AG04449 (cell line): ENCODE results near the gene GRAMD2B.
A peak's percentile ranks its signal among the peaks of the same experiment; 100 is the strongest.
"Not testable (repeated sequence)": the region's sequence is repeated elsewhere in the genome, so short reads cannot be mapped to it uniquely, and the experiment has no call there.

Source experiments
- CTCF ChIA-PET: fragments of 350-600 bp; formaldehyde crosslinking; extraction: SDS; loops from one replicate; lab custom pipeline; 2021; ENCODE audit warnings: antibody characterized with exemption; lab: Yijun Ruan, JAX
- POLR2A ChIA-PET: fragments of 400-600, 350-600 bp; formaldehyde crosslinking; extraction: SDS; loops from one replicate; lab custom pipeline; 2020; ENCODE audit warnings: antibody characterized with exemption, inconsistent platforms; lab: Yijun Ruan, JAX
- DNase-seq: peaks from one replicate; pipeline ENCODE4 v3.0.0-alpha.2; 2010; ENCODE audit warnings: low read depth, low spot score
- H3K4me3 ChIP-seq: 2 replicates; pipeline ENCODE4 v1.5.1; 2011; ENCODE audit warnings: low read depth, mild to moderate bottlenecking, control low read depth, low read length
- TF ChIP-seq, protein P1 (sequence below): IDR thresholded peaks from one replicate; pipeline ENCODE4 v1.5.1; 2011; ENCODE audit warnings: mild to moderate bottlenecking, moderate library complexity, low read length, control low read depth, inconsistent platforms; ENCODE audit not compliant: insufficient read depth; ENCODE audit errors: missing control alignments

Gene GRAMD2B

DNA sequence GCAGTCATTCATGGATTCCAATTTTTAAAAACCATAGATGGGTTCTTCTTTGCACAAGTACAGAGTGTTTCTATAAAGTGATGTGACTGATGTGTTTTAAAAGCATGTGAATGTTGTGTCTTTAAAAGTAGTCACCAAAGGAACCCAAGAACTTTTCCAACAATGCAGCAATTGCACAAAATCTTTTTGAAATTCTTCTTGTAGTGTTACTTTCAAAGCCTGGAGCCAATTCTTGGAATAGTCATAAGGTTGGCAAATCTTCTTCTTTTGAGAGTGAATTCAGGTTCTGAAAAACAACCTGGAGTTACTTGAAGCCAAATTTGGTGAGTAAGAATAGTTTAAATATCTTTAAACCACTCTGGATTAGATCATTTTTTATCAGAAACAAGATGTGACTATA is 10.5 kb downstream of the GRAMD2B start:
- CTCF ChIA-PET, result interaction anchor here (1.0 to 1.8 kb wide), 4 partner anchors 11 to 80 kb away, joined by 3 to 6 read pairs (median 4); no protein-coding TSS in a partner anchor
- TF ChIP-seq, protein P1, sequence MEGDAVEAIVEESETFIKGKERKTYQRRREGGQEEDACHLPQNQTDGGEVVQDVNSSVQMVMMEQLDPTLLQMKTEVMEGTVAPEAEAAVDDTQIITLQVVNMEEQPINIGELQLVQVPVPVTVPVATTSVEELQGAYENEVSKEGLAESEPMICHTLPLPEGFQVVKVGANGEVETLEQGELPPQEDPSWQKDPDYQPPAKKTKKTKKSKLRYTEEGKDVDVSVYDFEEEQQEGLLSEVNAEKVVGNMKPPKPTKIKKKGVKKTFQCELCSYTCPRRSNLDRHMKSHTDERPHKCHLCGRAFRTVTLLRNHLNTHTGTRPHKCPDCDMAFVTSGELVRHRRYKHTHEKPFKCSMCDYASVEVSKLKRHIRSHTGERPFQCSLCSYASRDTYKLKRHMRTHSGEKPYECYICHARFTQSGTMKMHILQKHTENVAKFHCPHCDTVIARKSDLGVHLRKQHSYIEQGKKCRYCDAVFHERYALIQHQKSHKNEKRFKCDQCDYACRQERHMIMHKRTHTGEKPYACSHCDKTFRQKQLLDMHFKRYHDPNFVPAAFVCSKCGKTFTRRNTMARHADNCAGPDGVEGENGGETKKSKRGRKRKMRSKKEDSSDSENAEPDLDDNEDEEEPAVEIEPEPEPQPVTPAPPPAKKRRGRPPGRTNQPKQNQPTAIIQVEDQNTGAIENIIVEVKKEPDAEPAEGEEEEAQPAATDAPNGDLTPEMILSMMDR, result no peak
- no peak overlapping the region for H3K4me3 ChIP-seq
- peak; percentile 49 for DNase-seq
- POLR2A ChIA-PET, result interaction anchor here (1.4 to 1.5 kb wide), 3 partner anchors 10 to 38 kb away, joined by 3 to 9 read pairs (median 5); partner anchors contain the start of gene GRAMD2B

- ChIA-PET CTCF (interaction anchor here (1.0 to 1.2 kb wide), 2 partner anchors 14 to 106 kb away, joined by 3 read pairs; no protein-coding TSS in a partner anchor), POLR2A (no interaction called here)
- TF ChIP-seq, protein P1, result no peak
- H3K4me3 ChIP-seq, result no peak overlapping the region
- no peak for DNase-seq
Observed at GRCh38 chr5:126435261-126435660, 12.1 kb downstream of the GRAMD2B start.

GRCh38 chr5:126435714-126436113 is 12.5 kb downstream of the GRAMD2B start:
- CTCF ChIA-PET, result interaction anchor here (2.0 kb wide), 1 partner anchor 81 kb away, joined by 4 read pairs; no protein-coding TSS in a partner anchor
- no peak overlapping the region for H3K4me3 ChIP-seq
- TF ChIP-seq, protein P1, result no peak
- no peak for DNase-seq
- POLR2A ChIA-PET, result no interaction called here

DNA sequence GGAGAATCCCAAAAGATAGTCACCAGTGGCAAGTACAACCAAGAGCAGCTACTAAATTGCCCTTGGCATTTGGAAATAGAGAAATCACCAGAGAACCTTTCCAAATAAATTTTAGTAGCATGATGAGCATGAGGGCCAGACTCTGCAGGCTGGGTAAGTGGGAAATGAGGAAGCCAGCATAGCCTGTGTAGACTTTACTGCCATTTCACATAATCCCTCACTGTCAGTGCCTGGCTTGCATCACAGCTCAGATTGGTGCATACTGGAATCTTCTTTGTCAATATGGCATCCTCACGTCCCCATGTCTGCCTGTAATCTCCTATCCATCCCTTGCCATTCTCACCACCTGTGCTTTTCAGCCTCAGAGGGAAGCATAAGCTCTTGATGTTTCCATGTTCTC is 14.5 kb downstream of the GRAMD2B start:
- ChIA-PET POLR2A (no interaction called here), CTCF (interaction anchor here (1.0 to 2.0 kb wide), 2 partner anchors 11 to 83 kb away, joined by 3 to 4 read pairs; no protein-coding TSS in a partner anchor)
- DNase-seq, result no peak
- no peak overlapping the region for H3K4me3 ChIP-seq
- TF ChIP-seq, protein P1, result no peak

- no peak for DNase-seq
- ChIA-PET POLR2A (no interaction called here), CTCF (interaction anchor here (1.0 kb wide), 1 partner anchor 12 kb away, joined by 3 read pairs; no protein-coding TSS in a partner anchor)
- TF ChIP-seq, protein P1, result no peak
- no peak overlapping the region for H3K4me3 ChIP-seq
Observed at GRCh38 chr5:126438267-126438666, 15.1 kb downstream of the GRAMD2B start.

GRCh38 chr5:126438868-126439267 is 15.7 kb downstream of the GRAMD2B start:
- no peak for DNase-seq
- H3K4me3 ChIP-seq, result no peak overlapping the region
- CTCF ChIA-PET, result interaction anchor here (1.0 kb wide), 1 partner anchor 12 kb away, joined by 3 read pairs; no protein-coding TSS in a partner anchor
- POLR2A ChIA-PET, result no interaction called here
- TF ChIP-seq, protein P1, result no peak

DNA sequence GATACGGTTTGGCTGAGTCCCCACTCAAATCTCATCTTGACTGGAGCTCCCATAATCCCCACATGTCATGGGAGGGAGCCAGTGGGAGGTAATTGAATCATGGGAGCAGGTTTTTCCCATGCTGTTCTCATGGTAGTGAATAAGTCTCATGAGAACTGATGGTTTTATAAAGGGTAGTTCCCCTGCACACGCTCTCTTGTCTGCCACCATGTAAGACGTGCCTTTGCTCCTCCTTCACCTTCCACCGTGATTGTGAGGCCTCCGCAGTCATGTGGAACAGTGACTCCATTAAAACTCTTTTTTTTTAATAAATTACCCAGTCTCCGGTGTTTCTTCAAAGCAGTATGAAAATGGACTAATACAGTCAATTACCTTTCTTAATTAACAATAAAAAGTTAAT is 16.5 kb downstream of the GRAMD2B start:
- DNase-seq, POLR2A ChIA-PET, CTCF ChIA-PET, H3K4me3 ChIP-seq: not testable (repeated sequence)
